Measurements from ENCODE around the gene SGMS1. TPM values are rescaled to one million over a fixed set of nuclear protein-coding genes. Genes with fewer than 3 reads are reported as not detected.
"Not testable (repeated sequence)": the region's sequence is repeated elsewhere in the genome, so short reads cannot be mapped to it uniquely, and the experiment has no call there.

The SGMS1 gene
- total RNA-seq, 4 donors from 2014 or later, result 80.8 to 98.9 (median 90.7) TPM

DNA sequence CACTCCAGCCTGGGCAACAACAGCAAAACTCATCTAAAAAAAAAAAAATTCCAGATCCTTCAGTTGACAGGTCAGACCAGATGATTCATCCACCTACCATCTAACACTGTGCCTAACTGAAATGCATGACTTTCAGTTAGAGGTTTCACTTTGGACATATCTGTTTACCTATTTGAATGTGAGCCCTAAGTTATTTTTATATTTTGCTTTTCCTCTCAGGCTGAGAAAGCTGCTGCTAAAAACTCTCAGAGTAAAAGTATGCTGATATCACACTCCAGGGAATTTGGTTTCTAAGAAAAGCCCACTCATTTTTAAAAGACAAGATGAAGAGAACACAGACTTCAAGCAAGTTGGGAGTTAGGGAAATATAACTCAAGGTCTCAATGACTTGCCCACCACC is 126.0 kb downstream of the SGMS1 start:
- H3K4me3 ChIP-seq (replicated peaks in 1 of 3), result no peak overlapping the region
- intact Hi-C loops (cut with DNase I), result no loop called here

DNA sequence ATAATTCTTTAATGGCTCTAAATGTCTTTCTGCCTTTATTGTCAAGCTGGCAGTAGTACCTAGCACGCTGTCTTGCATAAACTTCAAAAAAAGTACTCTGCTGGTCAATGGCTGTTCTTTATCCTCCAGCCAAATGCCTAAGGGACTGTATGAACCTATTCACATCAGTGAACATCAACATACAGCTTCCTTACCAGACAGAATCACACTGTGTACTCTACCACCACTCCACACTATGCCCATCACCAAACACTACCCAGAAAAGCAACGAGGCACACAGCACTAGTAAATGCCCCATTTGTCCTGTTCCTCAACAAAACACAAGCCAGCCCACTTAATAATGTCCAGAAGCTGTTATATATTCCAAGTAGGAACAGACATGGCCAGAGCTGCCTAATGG is 127.5 kb downstream of the SGMS1 start:
- H3K36me3 ChIP-seq, result no peaks in the 10 kb centered on the region
- WGBS, 2 donors, result 60 to 64% methylated on average over 2 of the region's 2 CpGs
- intact Hi-C loops (cut with DNase I), result no loop called here

More for the DNA sequence above, 126.0 kb downstream of the SGMS1 start:
- H3K27me3 ChIP-seq, result no peaks in the 10 kb centered on the region
- H3K4me1 ChIP-seq, result peaks cover 7 to 11% of the 10 kb centered on the region in 2 donors
- no peak for DNase-seq
- TF ChIP-seq, protein P1, sequence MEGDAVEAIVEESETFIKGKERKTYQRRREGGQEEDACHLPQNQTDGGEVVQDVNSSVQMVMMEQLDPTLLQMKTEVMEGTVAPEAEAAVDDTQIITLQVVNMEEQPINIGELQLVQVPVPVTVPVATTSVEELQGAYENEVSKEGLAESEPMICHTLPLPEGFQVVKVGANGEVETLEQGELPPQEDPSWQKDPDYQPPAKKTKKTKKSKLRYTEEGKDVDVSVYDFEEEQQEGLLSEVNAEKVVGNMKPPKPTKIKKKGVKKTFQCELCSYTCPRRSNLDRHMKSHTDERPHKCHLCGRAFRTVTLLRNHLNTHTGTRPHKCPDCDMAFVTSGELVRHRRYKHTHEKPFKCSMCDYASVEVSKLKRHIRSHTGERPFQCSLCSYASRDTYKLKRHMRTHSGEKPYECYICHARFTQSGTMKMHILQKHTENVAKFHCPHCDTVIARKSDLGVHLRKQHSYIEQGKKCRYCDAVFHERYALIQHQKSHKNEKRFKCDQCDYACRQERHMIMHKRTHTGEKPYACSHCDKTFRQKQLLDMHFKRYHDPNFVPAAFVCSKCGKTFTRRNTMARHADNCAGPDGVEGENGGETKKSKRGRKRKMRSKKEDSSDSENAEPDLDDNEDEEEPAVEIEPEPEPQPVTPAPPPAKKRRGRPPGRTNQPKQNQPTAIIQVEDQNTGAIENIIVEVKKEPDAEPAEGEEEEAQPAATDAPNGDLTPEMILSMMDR (IDR thresholded peaks at IDR 0.05), result no peak
- TF ChIP-seq POLR2A (IDR thresholded peaks at IDR 0.05), result no peak
- H3K36me3 ChIP-seq, result no peaks in the 10 kb centered on the region
- no peaks in the 10 kb centered on the region for H3K9me3 ChIP-seq
- H3K27ac ChIP-seq, result peak overlapping the region in 2 of 3 donors; percentile 30 to 40

DNA sequence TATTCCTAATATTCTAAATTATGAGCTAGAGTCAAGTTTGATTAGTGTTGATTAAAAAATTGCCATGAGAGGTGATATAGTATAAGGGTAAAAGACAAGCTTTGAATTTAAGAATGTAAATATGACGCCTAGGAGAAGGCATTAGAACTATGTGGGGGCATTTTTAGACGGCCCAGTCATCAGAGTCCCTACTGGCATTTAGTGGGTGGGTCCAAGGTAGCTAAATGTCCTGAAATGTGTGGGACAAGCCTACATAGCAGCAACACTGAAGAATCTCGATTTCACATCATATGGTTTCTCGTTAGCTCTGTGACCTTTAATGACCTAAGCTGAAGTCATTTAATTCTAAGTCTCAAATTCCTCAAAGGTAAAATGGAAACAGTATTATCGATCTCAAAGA is 133.5 kb downstream of the SGMS1 start:
- H3K4me1 ChIP-seq, result no peaks in the 10 kb centered on the region
- H3K27me3 ChIP-seq, result no peaks in the 10 kb centered on the region
- H3K9me3 ChIP-seq, result no peaks in the 10 kb centered on the region
- no peak overlapping the region for H3K27ac ChIP-seq
- TF ChIP-seq, protein P1 (IDR thresholded peaks at IDR 0.05), result no peak
- no peak for TF ChIP-seq POLR2A (IDR thresholded peaks at IDR 0.05)
- no peak overlapping the region for H3K4me3 ChIP-seq (replicated peaks in 1 of 3)
- intact Hi-C loops (cut with DNase I), result no loop called here
- 94 to 98% methylated on average over 5 of the region's 5 CpGs for WGBS, 2 donors
- no peak for DNase-seq
- H3K36me3 ChIP-seq, result no peaks in the 10 kb centered on the region

More for the DNA sequence above, 127.5 kb downstream of the SGMS1 start:
- DNase-seq, result no peak
- no peak overlapping the region for H3K27ac ChIP-seq
- H3K9me3 ChIP-seq, result no peaks in the 10 kb centered on the region
- peaks cover 7 to 11% of the 10 kb centered on the region in 2 donors for H3K4me1 ChIP-seq
- H3K4me3 ChIP-seq (replicated peaks in 1 of 3), result no peak overlapping the region
- TF ChIP-seq POLR2A (IDR thresholded peaks at IDR 0.05), result no peak
- TF ChIP-seq, protein P1 (IDR thresholded peaks at IDR 0.05), result no peak
- no peaks in the 10 kb centered on the region for H3K27me3 ChIP-seq

DNA sequence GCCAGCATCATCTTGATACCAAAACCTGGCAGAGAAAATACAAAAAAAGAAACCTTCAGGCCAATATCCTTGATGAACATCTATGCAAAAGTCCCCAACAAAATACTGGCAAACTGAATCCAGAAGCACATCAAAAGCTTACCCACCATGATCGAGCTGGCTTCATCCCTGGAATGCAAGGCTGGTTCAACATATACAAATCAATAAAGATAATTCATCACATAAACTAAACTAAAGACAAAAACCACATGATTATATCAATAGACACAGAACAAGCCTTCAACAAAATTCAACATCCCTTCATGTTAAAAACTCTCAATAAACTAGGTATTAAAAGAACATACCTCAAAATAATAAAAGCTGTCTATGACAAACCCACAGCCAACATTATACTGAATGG is 139.2 kb downstream of the SGMS1 start:
- H3K27me3 ChIP-seq; H3K9me3 ChIP-seq; H3K36me3 ChIP-seq; DNase-seq; H3K4me1 ChIP-seq; H3K4me3 ChIP-seq (replicated peaks in 1 of 3); H3K27ac ChIP-seq; intact Hi-C loops (cut with DNase I): not testable (repeated sequence)
- 90 to 96% methylated on average over 1 of the region's 1 CpG for WGBS, 2 donors

DNA sequence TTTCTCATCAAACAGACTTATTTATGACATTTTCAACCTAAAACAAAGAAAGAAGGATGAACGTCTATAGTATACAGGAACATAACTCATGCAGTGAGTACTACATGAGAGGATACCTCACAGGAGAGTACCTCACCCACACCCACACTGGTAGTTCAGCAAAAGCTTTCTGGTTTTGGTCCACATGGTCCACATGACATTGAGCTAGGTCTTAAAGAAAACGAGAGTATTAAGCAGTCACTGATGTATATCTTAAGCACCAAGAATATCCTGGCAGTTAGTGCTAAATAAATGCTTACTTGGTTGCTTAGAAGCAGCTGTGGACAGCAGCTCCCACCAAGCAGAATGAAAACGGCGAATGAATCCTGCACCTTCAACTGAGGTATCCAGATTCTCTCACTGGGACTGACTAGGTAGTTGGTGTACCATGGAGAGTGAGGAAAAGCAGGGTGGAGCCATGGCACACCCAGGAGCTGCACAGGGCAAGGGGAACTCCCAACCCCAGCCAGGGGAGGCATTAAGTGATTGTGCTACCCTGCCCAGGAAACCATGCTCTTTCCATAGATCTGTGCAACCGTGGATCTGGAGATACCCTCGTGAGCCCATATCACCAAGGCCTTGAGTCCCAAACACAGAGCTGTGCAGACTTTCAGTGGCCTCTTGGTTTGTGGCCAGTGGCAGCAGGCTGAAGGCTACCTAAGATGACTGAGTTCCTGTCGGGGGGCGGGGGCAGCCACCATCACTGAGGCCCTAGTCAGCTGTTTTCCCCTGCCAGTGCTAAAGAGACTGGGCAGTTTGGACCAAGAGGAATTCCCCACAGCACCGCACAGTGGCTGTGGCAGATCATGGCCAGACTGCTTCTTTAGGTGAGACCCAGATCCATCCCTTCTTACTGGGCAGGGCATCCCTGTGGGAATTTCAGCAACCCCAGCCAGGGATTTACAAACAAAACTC is 143.4 kb downstream of the SGMS1 start:
- no peak for TF ChIP-seq POLR2A (IDR thresholded peaks at IDR 0.05)
- TF ChIP-seq, protein P1 (IDR thresholded peaks at IDR 0.05), result no peak
- H3K4me1 ChIP-seq, result no peaks in the 10 kb centered on the region
- intact Hi-C loops (cut with DNase I), result no loop called here
- no peaks in the 10 kb centered on the region for H3K9me3 ChIP-seq
- no peak overlapping the region for H3K27ac ChIP-seq
- no peaks in the 10 kb centered on the region for H3K36me3 ChIP-seq
- H3K4me3 ChIP-seq (replicated peaks in 1 of 3), result no peak overlapping the region
- no peak for DNase-seq
- 89 to 91% methylated on average over 9 of the region's 9 CpGs for WGBS, 2 donors
- H3K27me3 ChIP-seq, result no peaks in the 10 kb centered on the region
